Pons (tissue), 1 donor: ENCODE measurements around the gene CD22.

Experiments used
- DNase-seq: peaks from one replicate; pipeline ENCODE4 v3.0.0-alpha.2; 2016; ENCODE audit warnings: low spot score

CD22 gene

GRCh38 chr19:35388277-35389054, 59.5 kb downstream of the CD22 start:
- no peak for DNase-seq

DNA sequence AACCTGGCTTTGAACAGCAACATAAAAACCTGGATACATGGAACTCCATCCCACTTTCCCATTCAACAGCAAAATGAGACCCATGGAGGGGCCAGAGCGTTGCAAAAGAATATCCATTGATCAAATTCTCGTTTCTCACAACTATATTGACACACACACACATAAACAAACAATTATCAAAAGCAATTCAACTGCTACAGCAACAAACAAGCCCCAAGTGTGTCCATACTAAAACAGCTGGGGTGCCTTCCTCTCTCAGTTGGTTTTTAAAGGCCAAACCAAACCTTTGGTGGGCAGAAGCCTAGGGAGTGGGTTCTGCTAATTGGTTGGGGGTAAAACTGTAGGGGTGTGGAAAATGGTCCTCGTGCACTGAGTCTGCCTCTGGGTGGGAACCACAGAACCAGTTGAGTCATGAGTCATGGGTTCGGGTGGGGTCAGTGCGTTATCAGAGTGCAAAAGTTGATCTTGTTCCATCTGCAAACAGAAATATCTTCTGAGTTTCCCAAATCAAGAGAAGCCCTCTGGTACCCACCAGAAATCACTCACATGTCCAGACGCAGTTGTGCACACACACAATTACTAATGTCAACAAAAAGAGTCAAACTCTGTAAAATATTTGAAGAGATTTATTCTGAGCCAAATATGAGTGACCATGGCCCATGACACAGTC, 60.3 kb downstream of the CD22 start:
- no peak for DNase-seq

DNA sequence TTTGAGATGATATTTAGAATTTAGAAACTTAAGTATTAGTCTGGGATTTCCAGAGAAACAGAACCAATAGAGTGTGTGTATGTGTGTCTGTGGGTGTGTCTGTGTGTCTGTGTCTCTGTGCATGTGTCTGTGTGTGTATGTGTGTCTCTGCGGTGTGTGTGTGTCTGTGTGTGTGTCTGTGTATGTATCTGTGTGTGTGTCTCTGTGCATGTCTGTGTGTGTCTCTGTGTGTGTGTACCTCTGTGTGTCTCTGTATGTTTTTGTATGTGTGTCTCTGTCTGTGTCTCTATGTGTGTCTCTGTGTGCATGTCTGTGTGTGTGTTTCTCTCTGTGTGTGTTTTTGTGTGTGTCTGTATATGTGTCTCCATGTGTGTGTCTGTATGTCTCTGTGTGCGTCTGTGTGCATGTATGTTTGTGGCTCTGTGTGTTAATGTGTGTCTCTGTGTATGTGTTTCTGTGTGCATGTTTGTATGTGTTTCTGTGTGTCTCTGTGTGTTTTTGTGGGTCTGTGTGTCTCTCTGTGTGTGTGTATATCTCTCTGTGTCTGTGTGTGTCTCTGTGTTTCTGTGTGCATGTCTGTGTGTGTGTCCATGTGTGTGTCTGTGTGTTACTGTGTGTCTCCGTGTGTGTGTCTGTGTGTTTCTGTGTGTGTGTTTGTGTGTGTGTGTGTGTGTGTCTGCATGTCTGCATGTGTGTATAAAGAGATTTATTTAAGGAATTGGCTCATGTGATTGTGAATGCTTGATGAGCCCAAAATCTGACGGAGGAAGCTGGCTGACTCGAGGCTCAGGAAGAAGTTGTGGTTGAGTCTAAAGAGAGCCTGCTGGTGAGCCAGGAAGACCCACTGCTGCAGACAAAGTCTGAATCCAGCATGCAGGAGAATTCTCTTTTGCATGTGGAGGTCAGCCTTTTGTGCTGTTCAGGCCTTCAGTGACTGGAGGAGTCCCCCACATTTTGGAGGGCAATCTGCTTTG, 64.0 kb downstream of the CD22 start:
- DNase-seq: peak; percentile 6

- peak; percentile 7 for DNase-seq
Observed at GRCh38 chr19:35395382-35396199, 66.6 kb downstream of the CD22 start.

DNA sequence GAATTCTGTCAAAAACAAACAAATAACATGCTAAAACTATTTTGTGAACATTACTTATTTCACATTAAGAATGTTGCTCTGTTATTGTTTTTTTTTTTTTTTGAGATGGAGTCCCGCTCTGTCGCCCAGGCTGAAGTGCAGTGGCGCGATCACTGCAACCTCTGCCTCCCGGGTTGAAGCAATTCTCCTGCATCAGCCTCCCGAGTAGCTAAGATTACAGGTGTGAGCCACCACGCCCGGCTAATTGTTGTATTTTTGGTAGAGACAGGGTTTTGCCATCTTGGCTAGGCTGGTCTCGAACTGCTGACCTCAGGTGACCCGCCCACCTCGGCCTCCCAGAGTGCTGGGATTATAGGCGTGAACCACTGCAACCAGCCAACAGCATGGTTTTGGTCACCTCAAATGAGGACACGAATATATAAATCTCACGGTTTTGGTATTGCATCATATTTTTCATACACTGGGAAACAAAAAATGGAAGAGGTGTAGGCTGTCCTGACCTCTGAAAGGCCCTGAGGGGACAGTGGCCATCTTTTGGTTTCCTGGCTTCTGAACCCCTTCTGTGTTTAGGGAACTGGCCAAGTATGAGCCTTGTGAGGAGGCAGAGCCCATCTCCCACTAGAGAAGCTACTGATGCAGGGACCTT, 67.4 kb downstream of the CD22 start:
- DNase-seq: no peak
